NCI-H2029 treated with DMSO at 0.1 percent for 48 hours (cell line): ENCODE measurements around the gene TRAF4.
"Not testable (repeated sequence)": the region's sequence is repeated elsewhere in the genome, so short reads cannot be mapped to it uniquely, and the experiment has no call there.

Experiments used
- DNase-seq: peaks from one replicate; lab custom pipeline; 2025; lab: John Stamatoyannopoulos, UW

TRAF4 gene

GRCh38 chr17:28792877-28793661, 49.3 kb downstream of the TRAF4 start:
- no peak for DNase-seq

GRCh38 chr17:28794846-28795441, 51.1 kb downstream of the TRAF4 start:
- DNase-seq: not testable (repeated sequence)

- DNase-seq: no peak
These were observed 52.3 kb downstream of the TRAF4 start for GRCh38 chr17:28796062-28796461.
